HepG2 (cell line): Measurements from ENCODE around the gene COL4A2.

Experiments used
- CHCHD3 ChIP-seq: sonication (generic); formaldehyde crosslinking; IDR thresholded peaks from 2 replicates; pipeline ENCODE4 v1.8.0; 2022; ENCODE audit warnings: mild to moderate bottlenecking, missing genetic modification reagents, moderate library complexity
- FOXK2 ChIP-seq: fragments of 450-650 bp; IDR thresholded peaks from 2 replicates; pipeline ENCODE4 v1.6.1; 2016
- MYC ChIP-seq: sonication (generic); formaldehyde crosslinking; IDR thresholded peaks from 2 replicates; pipeline ENCODE4 v1.9.0; 2021; ENCODE audit warnings: missing genetic modification reagents, borderline replicate concordance
- SIN3A ChIP-seq: IDR thresholded peaks from 2 replicates; pipeline ENCODE4 v1.6.1; 2011; ENCODE audit warnings: low read depth, mild to moderate bottlenecking, control low read depth, low read length, borderline replicate concordance
- SMARCC2 ChIP-seq: fragments of 450-650 bp; IDR thresholded peaks from 2 replicates; pipeline ENCODE4 v1.6.1; 2017; ENCODE audit warnings: antibody characterized with exemption, mild to moderate bottlenecking
- TAF1 ChIP-seq: sonication (generic); formaldehyde crosslinking; IDR thresholded peaks from 2 replicates; pipeline ENCODE4 v1.4.0; 2020; ENCODE audit warnings: missing genetic modification reagents
- TCF7L2 ChIP-seq: IDR thresholded peaks from 2 replicates; pipeline ENCODE4 v1.6.1; 2011; ENCODE audit warnings: mild to moderate bottlenecking, low read depth, low read length, moderate library complexity
- TEAD2 ChIP-seq: sonication (generic); formaldehyde crosslinking; IDR thresholded peaks from 2 replicates; pipeline ENCODE4 v1.9.0; 2021; ENCODE audit warnings: missing genetic modification reagents
- ZNF720 ChIP-seq: sonication (generic); formaldehyde crosslinking; IDR thresholded peaks from 2 replicates; pipeline ENCODE4 v1.4.0; 2020; ENCODE audit warnings: missing genetic modification reagents
- ZNF776 ChIP-seq: sonication (generic); formaldehyde crosslinking; IDR thresholded peaks from 2 replicates; pipeline ENCODE4 v1.4.0; 2020; ENCODE audit warnings: mild to moderate bottlenecking, missing genetic modification reagents
- TF ChIP-seq, protein P1 (sequence below): sonication (generic); formaldehyde crosslinking; IDR thresholded peaks from 2 replicates; pipeline ENCODE4 v1.4.0; 2020; ENCODE audit warnings: low read depth, mild to moderate bottlenecking, missing genetic modification reagents
- TF ChIP-seq, protein P2 (sequence below), 2 experiments: sonication (generic) in 1 of 2; formaldehyde crosslinking in 1 of 2; IDR thresholded peaks; 2 replicates each; pipeline versions ENCODE4 v1.5.1 to v1.6.1; 2011 to 2020; ENCODE audit warnings: borderline replicate concordance in 1 of 2, low read depth in 1 of 2, low read length in 1 of 2, mild to moderate bottlenecking in 1 of 2, missing genetic modification reagents in 1 of 2, moderate library complexity in 1 of 2

DNA sequence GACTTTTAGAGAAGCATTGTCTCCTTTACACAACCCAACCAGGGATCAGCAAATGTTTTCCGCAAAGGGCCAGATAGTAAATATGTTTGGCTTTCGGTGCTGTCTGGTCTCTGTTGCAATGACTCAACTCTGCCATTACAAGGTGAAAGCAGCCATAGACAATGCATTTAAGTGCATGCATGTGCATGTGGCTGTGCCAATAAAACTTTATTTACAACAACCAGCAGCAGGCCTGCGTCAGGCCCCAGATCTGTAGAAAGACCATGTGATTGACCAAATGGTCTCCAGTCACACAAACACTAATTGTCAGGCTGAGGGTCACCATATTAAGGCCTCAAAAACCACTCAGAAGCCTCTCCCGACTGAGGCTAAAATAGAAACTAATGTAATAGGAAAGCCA lies 246.3 kb downstream of the COL4A2 start:
- TF ChIP-seq TEAD2 (no peak), MYC (CRISPR knock-in tag) (no peak), ZNF776 (CRISPR knock-in tag) (no peak), SIN3A (no peak), TCF7L2 (no peak), SMARCC2 (no peak), FOXK2 (no peak), TAF1 (no peak), ZNF720 (no peak), CHCHD3 (CRISPR knock-in tag) (no peak)
- TF ChIP-seq, protein P1, sequence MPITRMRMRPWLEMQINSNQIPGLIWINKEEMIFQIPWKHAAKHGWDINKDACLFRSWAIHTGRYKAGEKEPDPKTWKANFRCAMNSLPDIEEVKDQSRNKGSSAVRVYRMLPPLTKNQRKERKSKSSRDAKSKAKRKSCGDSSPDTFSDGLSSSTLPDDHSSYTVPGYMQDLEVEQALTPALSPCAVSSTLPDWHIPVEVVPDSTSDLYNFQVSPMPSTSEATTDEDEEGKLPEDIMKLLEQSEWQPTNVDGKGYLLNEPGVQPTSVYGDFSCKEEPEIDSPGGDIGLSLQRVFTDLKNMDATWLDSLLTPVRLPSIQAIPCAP, result no peak
- TF ChIP-seq, protein P2, sequence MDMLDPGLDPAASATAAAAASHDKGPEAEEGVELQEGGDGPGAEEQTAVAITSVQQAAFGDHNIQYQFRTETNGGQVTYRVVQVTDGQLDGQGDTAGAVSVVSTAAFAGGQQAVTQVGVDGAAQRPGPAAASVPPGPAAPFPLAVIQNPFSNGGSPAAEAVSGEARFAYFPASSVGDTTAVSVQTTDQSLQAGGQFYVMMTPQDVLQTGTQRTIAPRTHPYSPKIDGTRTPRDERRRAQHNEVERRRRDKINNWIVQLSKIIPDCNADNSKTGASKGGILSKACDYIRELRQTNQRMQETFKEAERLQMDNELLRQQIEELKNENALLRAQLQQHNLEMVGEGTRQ (IDR thresholded peaks at IDR 0.05; ENCODE audit: low read depth, low read length), result no peak
- TF ChIP-seq, protein P2 (CRISPR knock-in tag; IDR thresholded peaks at IDR 0.05; ENCODE audit: borderline replicate concordance), result no peak
